ENCODE data around the gene CTNND2.

Gene CTNND2

DNA sequence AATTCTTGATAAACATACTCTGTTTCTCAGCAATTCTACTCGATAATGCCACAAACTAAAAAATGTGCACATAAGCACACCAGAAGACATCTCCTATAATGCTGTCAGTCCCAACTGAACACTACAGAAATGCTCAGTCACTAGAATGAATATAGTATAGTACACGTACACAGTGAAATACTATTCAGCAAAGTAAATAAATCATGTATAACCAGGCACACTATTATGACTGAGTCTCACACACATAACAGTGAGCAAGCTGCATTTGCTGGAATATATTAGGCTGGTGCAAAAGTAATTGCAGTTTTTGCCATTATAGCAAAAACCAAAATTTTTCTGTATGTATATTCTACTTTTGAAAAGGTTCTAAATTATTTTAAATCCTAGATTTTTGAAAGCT, 310.2 kb downstream of the CTNND2 start:
- no peak for DNase-seq (ENCODE audit: low read depth in 2 of 2)

DNA sequence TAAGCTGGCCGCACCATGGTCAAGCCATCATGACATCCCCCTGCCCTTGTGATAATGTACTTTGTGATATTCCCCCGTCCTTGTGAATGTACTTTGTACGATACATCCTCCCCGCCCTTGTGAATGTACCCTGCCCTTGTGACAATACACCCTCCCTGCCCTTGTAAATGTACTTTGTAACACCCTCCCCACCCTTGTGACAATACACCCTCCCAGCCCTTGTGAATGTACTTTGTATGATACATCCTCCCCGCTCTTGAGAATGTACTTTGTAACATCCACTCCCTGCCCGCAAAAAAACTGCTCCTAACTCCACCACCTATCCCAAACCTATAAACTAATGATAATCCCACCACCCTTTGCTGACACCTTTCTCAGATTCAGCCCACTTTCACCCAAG, 313.8 kb downstream of the CTNND2 start:
- DNase-seq (ENCODE audit: low read depth in 2 of 2): no peak

DNA sequence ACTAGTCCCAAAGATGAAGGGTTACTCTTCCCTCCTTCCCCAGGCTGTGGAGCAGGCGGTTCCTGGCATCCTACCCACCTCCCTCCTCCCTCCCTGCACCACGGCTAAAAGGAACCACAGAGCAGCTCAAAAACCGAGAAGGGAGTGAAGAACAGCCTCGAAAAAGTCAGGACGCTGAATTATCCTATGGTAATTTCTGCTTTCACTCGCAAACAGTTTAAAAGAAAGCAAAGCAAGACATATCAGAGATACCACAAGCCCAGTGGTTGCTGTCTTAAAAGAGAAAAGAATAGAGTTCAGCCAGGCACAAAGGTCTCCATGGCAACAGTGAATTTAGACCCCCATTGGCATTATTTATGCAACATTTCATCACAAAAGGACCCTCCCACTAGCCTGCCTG, 315.4 kb downstream of the CTNND2 start:
- no peak for DNase-seq (ENCODE audit: low read depth in 2 of 2)

DNA sequence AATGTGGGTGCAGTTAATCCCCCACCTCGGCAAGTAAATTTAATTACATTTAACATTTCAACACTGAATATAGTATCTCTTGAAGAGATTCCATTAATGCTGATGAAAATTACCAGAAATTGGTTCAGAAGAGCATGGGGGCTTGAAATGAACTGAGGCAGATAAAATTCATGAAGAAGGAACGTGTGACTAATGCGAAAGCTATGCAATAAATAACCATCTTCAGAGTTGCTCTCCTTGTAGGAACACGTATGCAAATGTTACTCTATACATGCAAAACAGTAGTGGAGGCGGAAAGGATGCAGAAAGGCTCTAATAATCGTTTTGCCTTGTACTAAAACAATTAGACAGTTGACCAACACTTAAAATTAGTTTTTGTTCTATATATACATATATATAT, 320.2 kb downstream of the CTNND2 start:
- peak; percentile 1 to 11 for DNase-seq (ENCODE audit: low read depth in 2 of 2)

DNA sequence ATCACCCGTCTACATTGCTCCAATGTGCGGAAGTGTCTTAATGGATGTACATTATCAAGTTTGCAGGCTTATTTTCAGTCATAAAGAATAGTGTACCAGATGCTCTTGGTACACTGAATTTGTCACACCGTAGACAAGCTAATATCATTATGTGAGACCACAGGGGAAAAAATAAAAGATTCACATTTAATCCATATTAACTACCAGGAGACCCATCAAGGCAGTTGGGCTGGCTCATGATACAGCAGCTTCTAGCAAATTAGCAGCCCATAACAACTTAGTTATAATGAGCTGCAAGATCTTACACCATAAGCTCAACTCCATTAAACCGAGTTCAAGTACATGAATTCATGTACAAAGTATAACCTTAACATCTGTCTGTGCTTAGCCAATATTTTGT, 324.9 kb downstream of the CTNND2 start:
- no peak for DNase-seq (ENCODE audit: low read depth in 2 of 2)

DNA sequence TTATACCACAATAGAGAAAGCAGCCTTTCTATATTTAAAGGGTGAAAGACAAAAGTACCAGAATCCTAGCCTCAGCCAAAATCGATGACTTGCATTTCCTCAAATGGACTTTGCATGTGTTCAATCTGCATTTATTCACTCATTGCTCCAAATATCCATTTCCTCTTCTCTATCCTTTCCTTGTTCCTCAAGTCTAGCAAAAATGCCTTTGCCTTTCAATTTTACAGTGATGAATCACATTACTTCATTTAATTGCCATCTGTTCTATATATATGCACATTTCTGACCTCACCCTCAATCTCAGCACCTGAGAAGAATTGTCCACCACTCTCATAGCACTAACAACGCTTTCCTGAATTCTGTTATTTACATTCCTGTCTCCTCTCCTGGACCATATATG, 329.5 kb downstream of the CTNND2 start:
- DNase-seq (ENCODE audit: low read depth in 2 of 2): no peak

DNA sequence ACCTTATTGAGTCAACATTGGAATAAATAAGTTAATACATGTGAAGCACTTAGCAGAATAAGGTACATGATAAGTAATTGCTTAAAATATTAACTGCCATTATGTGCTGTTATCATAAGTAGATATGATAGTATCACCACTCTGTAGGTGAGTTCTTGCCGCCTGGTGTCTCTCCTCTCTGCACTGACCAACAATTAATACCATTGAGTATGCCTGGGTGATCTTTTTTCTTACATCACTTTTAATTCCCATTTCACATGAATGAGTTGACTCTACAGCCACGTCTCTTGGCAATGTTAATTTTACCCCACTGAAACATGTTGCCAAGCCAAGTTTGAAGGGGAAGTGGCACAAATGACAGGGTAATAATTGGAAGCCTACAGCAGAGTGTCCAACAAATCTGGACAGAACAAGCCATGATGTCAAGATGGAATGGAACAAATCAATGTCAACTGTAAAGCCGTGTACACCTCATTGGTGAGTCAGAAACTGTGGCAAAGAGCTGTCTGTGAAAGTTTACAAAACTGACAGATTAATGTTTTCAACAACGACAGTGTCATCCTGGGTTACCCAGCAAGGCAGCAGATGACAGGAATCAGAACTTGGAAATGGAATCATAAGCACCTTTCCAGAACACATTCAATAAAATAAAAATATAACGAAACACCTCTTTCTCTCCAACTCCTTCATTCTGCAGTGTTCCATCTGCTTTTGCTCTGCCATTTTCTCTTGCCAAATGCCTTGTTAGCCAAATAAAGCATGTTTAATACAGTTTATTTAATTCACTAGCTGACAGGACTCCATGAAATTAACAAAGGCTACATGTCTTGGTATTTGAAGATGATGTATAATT, 330.9 kb downstream of the CTNND2 start:
- no peak for DNase-seq (ENCODE audit: low read depth in 2 of 2)

DNA sequence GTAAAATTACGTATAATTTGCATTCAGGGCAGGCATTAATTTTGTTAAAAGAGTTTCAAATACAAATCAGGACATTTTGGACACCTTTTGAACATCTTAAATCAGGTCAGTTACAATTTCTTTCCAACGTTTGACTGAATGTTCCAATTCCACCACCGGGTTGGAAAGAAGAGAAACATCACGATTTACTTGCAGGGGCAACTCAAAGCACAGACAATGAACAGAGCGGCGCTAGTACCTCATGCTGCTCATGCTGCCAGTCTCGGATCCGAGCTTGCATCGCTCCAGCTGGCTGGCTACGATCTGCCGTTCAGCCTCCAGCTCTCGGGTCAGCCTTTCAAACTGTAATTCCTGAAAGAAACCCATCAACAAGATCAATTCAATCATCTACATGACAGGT, 339.5 kb downstream of the CTNND2 start:
- no peak for DNase-seq (ENCODE audit: low read depth in 2 of 2)

DNA sequence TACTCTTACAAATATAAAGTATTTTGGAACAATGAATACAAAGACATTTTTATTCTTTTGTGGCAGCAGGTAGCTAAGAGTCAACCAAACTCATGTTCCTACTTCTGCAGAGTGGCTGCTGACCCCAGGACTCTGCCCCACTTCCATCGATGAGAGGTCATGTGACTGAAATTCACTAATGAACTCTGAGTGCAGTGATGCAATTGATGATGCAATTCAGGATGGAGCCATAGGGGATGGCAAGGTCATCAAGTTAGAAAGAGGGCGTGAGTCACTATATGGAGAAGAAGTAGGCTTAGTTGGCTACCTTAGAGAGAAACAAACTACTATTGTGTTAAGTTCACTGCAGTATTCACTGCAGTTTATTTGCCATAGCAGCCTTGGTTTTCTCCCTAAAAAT, 340.4 kb downstream of the CTNND2 start:
- DNase-seq (ENCODE audit: low read depth in 2 of 2): no peak

DNA sequence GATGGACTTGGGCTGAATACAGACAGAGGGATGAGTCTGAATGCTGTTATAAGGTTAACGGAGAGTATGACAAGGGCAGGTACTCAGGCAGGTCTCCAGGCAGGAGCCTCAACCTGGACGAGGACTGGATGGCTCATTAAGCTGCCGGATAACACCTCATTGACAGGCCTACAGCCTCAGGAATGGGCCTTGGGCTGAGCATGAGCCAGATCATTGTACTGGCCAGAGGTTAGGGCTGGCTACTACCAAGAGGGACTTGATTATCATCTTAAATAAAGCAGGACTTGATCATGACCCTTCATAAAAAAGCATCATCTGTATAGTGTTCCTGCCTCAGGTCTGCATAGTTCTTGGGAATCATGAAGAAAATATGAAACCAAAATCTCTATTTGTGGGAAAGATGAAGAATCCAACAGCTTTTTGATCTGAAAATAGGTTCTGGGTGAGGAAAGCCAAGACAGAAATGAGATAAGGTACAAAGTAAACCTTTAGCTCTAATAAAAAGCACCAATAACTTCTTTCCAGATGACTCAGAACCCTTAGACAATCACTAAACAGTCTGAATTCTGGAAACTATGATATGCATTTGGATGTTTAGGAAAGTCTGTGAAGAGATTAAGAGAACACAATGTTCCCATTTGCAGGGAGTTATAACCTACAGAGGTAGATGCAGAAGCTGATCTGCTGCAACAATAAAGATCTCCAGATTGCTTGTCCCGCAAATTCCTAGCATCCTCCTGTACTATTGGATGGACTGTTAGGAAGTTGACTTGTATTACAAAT, 343.1 kb downstream of the CTNND2 start:
- no peak for DNase-seq (ENCODE audit: low read depth in 2 of 2)

DNA sequence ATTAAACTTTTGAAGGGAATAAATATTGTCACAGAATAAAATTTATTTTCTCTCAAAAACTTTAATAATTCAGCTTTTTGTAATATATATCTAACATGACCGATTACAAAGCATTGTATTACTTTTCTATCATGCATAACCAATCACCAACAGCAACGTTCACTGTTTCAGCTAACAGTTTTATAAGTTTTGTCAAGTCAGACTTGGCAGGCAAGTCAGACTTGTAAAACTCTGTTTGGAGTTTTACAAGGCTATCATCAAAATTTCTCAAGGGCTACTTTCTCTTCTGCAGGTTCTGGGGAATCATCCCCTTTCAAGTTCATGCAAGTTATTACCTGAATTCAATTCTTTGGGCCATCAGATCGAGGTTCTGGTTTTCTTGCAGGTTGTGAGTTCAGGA, 347.2 kb downstream of the CTNND2 start:
- DNase-seq (ENCODE audit: low read depth in 2 of 2): no peak

DNA sequence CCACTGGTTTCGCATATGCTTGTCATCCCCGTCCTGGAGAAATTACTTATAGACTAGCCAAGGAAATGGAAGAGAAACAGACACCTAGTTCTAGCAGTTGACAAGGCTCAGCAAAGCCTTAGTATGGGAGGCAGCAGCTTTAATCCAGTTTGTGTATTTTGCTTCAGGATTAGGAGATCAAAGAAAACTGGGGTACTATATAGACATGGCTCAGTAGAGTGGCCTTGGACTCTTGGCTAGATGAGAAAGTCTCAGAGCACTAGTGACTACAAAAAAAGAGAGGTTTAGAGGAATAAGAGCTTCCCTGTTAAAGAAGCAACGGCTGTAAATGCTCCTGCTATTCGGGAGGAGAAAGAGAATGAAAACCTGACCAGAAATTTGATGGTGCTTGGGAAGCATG, 349.1 kb downstream of the CTNND2 start:
- no peak for DNase-seq (ENCODE audit: low read depth in 2 of 2)

DNA sequence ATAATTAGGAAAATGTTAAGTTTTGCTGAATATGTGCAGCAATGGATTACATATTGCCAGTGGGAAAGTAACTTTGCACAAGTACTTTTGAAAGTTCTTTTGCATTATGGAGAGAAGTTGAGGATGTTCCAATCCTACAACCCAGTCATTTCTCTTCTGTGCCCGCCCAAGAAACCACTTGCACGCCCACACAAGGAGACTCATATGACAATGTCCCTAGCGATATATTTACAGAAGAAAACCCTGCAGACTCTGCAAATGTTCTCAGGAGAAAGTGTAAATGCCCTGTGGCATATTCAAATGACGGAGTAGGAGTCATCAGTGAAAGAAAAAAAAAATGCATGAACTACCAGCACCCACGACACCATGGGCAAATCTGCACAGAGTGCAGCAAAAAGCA, 356.5 kb downstream of the CTNND2 start:
- DNase-seq (ENCODE audit: low read depth in 2 of 2): no peak

DNA sequence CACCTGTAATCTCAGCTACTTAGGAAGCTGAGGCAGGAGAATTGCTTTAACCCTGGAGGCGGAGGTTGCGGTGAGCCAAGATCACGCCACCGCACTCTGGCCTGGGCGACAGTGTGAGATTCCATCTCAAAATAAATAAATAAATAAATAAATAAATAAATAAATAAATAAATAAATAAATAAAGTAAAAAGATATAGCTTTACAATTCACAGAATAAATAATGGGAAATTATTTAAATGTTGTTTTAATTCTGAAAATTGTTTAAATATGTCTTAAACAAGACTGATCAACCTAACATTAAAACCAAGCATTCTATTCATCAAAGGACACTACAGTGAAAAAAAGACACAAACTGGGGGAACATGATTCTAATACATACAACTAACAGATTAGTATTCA, 357.1 kb downstream of the CTNND2 start:
- DNase-seq (ENCODE audit: low read depth in 2 of 2): no peak

DNA sequence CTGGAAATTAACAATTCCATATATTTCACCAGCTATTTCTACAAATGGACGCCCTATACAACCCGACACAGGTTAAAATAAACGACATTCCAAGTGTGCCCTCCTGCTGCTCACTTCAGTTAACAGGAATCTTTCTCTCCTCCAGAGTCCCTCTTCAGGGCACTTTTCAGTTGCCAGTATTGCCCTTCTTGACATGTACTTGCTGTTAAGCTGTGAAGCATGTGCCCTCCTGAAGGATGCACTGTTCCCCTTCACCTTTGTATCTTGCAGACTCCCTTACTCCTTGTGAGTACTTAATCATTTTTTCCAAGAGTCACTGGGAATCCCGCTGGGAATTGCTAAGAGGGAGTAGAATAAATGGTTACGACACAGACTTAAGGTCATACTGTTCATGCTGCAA, 364.1 kb downstream of the CTNND2 start:
- DNase-seq (ENCODE audit: low read depth in 2 of 2): no peak

DNA sequence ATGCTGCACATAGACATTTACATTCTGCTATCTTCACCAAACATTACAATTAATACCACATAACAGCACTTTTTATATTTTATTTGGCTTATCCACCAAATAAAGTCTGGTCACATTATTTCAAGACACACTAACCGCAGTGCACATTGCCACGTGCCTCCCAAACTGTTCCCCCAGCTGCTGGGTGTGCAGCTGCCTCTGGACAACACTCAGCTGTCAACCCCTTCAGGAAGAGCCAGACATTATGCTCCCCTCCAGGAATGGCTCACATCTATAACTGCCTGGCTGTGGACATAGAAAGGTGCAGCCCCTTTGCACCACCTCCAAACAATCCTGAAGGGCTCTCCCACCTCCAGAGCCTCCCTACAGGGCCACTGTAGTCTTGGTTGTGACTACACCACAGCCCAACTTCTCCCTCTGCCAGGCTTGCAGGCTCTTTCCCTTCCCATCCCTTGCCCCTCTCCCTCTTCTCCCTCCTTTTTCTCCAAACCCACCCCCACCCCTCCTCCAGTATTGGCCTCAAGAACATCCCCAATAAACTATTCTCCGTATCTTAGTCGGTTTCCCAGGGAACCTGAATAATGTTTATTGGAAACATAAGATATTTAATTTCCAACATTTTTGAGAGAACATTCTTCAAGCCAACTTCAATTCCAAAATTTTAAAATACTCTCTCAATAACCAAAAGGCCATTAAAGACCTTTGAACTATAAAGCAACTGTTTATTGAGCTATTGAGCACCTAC, 372.3 kb downstream of the CTNND2 start:
- DNase-seq (ENCODE audit: low read depth in 2 of 2): no peak

DNA sequence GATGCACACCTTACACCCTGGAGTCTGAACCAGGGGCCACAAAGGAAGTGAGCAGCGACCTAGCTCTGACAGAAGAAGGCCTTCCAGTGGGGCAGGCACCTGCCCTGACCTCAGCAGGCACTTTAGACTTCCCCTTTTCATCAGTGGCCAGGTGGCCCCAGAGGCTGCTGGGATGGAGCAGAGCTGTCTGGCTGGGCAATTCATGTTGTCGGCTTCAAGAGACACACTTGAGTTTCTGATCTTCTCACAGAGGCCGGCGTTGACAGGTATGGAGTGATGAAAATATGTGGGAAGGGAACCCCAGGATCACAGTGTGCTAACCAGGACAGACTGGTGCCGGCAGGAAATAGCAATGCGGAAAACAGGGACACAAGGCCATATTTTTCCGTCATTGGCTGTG, 375.5 kb downstream of the CTNND2 start:
- DNase-seq (ENCODE audit: low read depth in 2 of 2): no peak

DNA sequence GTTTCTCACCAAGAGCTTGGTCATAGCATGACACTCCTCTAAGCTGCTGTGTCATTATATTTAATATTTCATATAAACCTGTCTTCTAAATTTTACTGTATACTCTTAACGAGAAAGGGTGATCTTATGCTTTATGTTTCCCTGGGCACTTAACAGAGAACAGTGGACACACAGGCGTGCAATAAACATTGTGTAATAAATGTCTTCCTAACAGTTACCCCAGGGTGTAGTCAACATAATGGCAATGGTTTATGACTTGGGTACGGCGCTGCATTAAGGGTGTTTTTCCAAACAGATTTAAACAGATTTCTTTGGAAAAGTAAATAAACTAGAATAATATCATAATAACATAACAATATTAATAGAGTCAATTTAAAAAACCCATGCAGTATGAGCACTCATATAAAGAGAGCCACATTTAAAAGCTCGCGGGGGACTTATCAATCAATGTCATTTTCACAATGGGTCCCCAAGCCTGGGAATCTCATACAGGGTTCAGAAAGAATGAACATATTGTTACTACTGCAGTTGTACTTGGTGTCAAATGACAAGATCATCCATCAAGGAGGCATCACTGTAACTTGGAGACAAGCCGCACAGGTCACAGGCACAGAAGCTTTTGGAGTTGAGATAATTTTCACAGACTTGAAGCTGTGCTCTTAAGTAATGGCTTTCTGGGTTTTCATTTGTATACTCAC, 376.4 kb downstream of the CTNND2 start:
- DNase-seq (ENCODE audit: low read depth in 2 of 2): no peak

DNA sequence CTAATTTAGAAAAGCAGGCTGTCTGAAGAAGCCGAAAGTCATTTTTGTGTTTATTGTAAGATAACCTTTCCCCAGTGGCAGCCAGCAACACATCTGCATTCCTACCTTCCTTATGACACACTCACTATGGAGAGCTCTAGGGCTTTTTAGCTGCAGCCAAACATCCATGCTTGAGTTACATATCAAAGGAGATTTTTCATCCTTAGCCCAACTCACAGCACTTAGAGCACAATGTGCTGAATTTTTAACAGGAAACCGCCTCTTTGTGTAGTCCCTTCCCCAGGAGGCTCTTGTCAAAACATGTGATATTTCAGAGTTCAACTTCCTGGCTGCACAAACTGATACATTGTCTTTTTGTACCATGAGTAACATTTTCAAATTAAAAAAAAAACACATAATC, 379.2 kb downstream of the CTNND2 start:
- DNase-seq (ENCODE audit: low read depth in 2 of 2): no peak

DNA sequence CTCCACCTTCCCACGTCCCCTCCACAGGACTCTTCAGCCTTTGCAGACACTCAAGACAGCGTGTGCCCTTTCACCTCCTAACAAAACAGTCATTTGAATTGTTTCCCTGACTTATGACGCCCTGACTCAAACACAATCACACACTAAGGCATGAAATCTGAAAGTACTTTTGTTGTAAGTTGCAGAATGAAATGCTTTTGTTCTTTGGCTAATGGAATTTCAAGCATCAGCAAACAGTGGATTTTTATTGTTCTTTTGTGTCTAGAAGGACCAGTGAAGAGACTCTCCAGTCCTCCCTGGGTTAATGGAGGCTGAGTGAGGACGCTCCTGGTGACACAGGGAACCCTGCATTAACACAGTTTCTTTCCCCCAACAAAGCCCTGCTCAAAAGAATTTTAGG, 380.1 kb downstream of the CTNND2 start:
- no peak for DNase-seq (ENCODE audit: low read depth in 2 of 2)

DNA sequence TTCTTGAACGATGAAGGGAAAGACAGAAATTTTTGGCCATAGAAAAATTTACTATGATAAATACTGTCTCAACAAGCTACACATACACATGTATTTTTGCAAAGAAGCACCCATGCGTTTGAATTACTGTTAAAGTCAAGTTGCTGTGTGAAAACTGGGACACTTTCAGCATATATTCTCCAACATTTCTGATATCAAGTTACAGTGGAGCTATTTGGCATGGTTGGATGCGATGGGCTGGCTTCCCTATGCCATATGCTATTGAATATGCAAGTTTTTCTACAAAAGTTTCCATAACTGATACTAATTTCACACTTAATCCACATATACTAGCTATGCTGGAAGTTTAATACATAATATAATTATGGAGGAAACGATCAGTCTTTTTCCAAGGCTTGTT, 381.4 kb downstream of the CTNND2 start:
- DNase-seq (ENCODE audit: low read depth in 2 of 2): no peak

Measured in fibroblast of skin of left quadriceps (primary cell).